Stimulated activated CD4-positive, alpha-beta T cell treated with anti-CD3 and anti-CD28 coated beads, Interleukin-15, amount 100 ng/mL, for 48 hours (primary cell): ENCODE measurements around the gene TPX2.

Experiments used
- DNase-seq, 2 donors: peaks; one replicate each; pipeline ENCODE4 v3.0.0-alpha.2; 2020; ENCODE audit warnings: low read depth in 2 of 2

TPX2 gene

GRCh38 chr20:31831211-31831610 is 92.1 kb downstream of the TPX2 start:
- DNase-seq, result no peak

GRCh38 chr20:31831771-31832306 is 92.7 kb downstream of the TPX2 start:
- no peak for DNase-seq

GRCh38 chr20:31833130-31833930 is 94.2 kb downstream of the TPX2 start:
- peak; percentile 23 to 45 for DNase-seq

GRCh38 chr20:31833931-31834521 is 94.9 kb downstream of the TPX2 start:
- no peak for DNase-seq

GRCh38 chr20:31835554-31835953 is 96.5 kb downstream of the TPX2 start:
- DNase-seq, result no peak

- DNase-seq, result no peak
These were observed 97.1 kb downstream of the TPX2 start for GRCh38 chr20:31835977-31836852.

- DNase-seq, result no peak
These were observed 97.9 kb downstream of the TPX2 start for GRCh38 chr20:31836853-31837608.

GRCh38 chr20:31837896-31838397 is 98.9 kb downstream of the TPX2 start:
- DNase-seq, result no peak

- DNase-seq, result no peak
These were observed 99.7 kb downstream of the TPX2 start for GRCh38 chr20:31838646-31839292.

- DNase-seq, result no peak
These were observed 100.8 kb downstream of the TPX2 start for GRCh38 chr20:31839782-31840487.

- DNase-seq, result no peak
These were observed 102.1 kb downstream of the TPX2 start for GRCh38 chr20:31840906-31841816.

GRCh38 chr20:31841928-31842327 is 102.8 kb downstream of the TPX2 start:
- no peak for DNase-seq

- no peak for DNase-seq
These were observed 103.5 kb downstream of the TPX2 start for GRCh38 chr20:31842471-31843157.

GRCh38 chr20:31843288-31843687 is 104.2 kb downstream of the TPX2 start:
- no peak for DNase-seq

- DNase-seq, result no peak
These were observed 104.8 kb downstream of the TPX2 start for GRCh38 chr20:31843881-31844280.

GRCh38 chr20:31844737-31845299 is 105.7 kb downstream of the TPX2 start:
- DNase-seq, result no peak

GRCh38 chr20:31845300-31845863 is 106.3 kb downstream of the TPX2 start, which contains the start of gene FOXS1:
Gene FOXS1 (minus strand): TSS chr20:31845604. CDS start chr20:31845542, 62 bp downstream.
- DNase-seq, result no peak

GRCh38 chr20:31846793-31847138 is 107.7 kb downstream of the TPX2 start:
- no peak for DNase-seq
